ENCODE data around the gene LDHAL6B. TPM values are rescaled to one million over a fixed set of nuclear protein-coding genes. Genes with fewer than 3 reads are reported as not detected.

LDHAL6B gene
- total and polyA plus RNA-seq, 2 of the 8 experiments (the other 6 are each of a cell fraction or from before 2014, with no cell fraction given): not detected

DNA sequence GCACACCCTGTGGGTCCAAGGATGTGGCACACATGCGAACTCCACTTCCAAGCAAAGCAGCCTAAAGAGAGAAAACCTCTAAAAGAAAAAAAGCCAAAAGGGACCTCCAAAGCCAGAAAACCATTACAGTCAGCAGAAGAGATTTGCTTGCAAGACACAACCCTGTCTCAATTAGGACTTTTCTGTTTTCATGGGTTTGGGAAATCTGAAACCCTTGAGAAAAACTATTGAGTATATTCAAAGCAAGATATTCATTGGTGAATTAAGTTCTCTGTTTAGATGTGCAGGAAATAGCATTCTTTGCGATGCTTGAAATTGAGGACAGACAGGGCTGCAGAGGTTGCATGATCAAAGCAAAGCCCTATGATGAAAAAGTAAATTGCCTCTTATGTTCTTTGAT lies 10.2 kb upstream of the LDHAL6B start:
- H3K4me1 ChIP-seq (replicated peaks in 1 of 4; ENCODE audit: control insufficient read depth in 3 of 4, insufficient read depth in 4 of 4, low read length in 3 of 4): no peaks in the 10 kb centered on the region
- no peak for TF ChIP-seq CTBP2 (IDR thresholded peaks at IDR 0.05; ENCODE audit: borderline replicate concordance, insufficient read depth, insufficient read length, low read length)
- H2AK5ac ChIP-seq (ENCODE audit: low read depth, low read length): no peak overlapping the region
- no peaks in the 10 kb centered on the region for H3K23me2 ChIP-seq (ENCODE audit: low read depth, low read length)
- no peak overlapping the region for H3K4me2 ChIP-seq (ENCODE audit: insufficient read depth in 1 of 2, low read depth in 2 of 2, low read length in 2 of 2)
- no peak overlapping the region for H3K27ac ChIP-seq (ENCODE audit: low read depth, low read length)
- no peak overlapping the region for H4K91ac ChIP-seq (replicated peaks; ENCODE audit: insufficient read length, low read length)
- POLR2A ChIA-PET (ENCODE audit: partially characterized antibody): no interaction called here
- 90% methylated on average over 2 of the region's 2 CpGs; no CpG with 5 or more reads in 1 of the 2 experiments for WGBS, 2 experiments (ENCODE audit: extremely low coverage in 1 of 2, insufficient coverage in 1 of 2, insufficient read length in 1 of 2, insufficient replicate concordance in 2 of 2, low coverage in 1 of 2, low lambda C conversion rate in 2 of 2, missing lambda C conversion rate in 1 of 2)
- no peak overlapping the region for H3K4me3 ChIP-seq (ENCODE audit: extremely low read depth in 1 of 4, insufficient read depth in 2 of 4, low read depth in 3 of 4, low read length in 4 of 4)
- H2BK15ac ChIP-seq (ENCODE audit: low read length): no peak overlapping the region
- H4K5ac ChIP-seq (ENCODE audit: insufficient read length, low read depth, low read length): no peak overlapping the region
- no peaks in the 10 kb centered on the region for H3K79me1 ChIP-seq (ENCODE audit: low read depth, low read length)
- no peak overlapping the region for H3K56ac ChIP-seq (replicated peaks; ENCODE audit: insufficient read length, low read depth, low read length)
- no peak overlapping the region for H3K4ac ChIP-seq (replicated peaks; ENCODE audit: insufficient read length, low read depth, low read length)
- no peak overlapping the region for H4K8ac ChIP-seq (ENCODE audit: extremely low read depth, insufficient read depth, low read length)
- no peaks in the 10 kb centered on the region for H3K9me3 ChIP-seq (ENCODE audit: insufficient read depth in 2 of 2, low read depth in 1 of 2, low read length in 1 of 2)
- DNase-seq (ENCODE audit: low read depth in 1 of 2, low spot score in 2 of 2) (no peak), FAIRE-seq (no peak)
- no peak overlapping the region for H2BK20ac ChIP-seq (ENCODE audit: low read length)
- no peak overlapping the region for H2BK120ac ChIP-seq (replicated peaks; ENCODE audit: low read depth, low read length)
- H3K79me2 ChIP-seq (ENCODE audit: control insufficient read depth in 1 of 2, insufficient read depth in 2 of 2, low read length in 2 of 2): no peaks in the 10 kb centered on the region
- H3K9ac ChIP-seq (replicated peaks in 1 of 4; ENCODE audit: extremely low read depth in 1 of 4, low read depth in 3 of 4, low read length in 3 of 4): no peak overlapping the region
- no peak overlapping the region for H2AFZ ChIP-seq (ENCODE audit: low read length)
- H3K27me3 ChIP-seq (replicated peaks in 1 of 4; ENCODE audit: control insufficient read depth in 3 of 4, extremely low read depth in 1 of 4, insufficient read depth in 3 of 4, low read length in 3 of 4): no peaks in the 10 kb centered on the region; a peak in 1 of 7 replicates
- H4K20me1 ChIP-seq (replicated peaks in 1 of 2; ENCODE audit: control insufficient read depth in 1 of 2, insufficient read depth in 2 of 2, low read length in 2 of 2): no peaks in the 10 kb centered on the region
- H3K23ac ChIP-seq (ENCODE audit: insufficient read length): no peak overlapping the region
- no peak overlapping the region for H3K14ac ChIP-seq (ENCODE audit: insufficient read length)
- peaks cover 7 to 65% (median 21%) of the 10 kb centered on the region in 4 experiments; a peak in 7 of 8 replicates for H3K36me3 ChIP-seq (ENCODE audit: control insufficient read depth in 2 of 4, insufficient read depth in 4 of 4, low read length in 3 of 4)
- CTCF ChIA-PET (ENCODE audit: partially characterized antibody): interaction anchor here (0.7 kb wide), 1 partner anchor 1427 kb away, joined by 4 read pairs; no protein-coding TSS in a partner anchor
- H2BK5ac ChIP-seq (ENCODE audit: low read depth, low read length): no peak overlapping the region
- H2BK12ac ChIP-seq (ENCODE audit: low read depth, low read length): no peak overlapping the region
- no peak overlapping the region for H3K18ac ChIP-seq (ENCODE audit: extremely low read depth, low read length)

All from H1 (cell line).